NCI-H1105 treated with DMSO at 0.1 percent for 48 hours (cell line): ENCODE results near the gene EGFLAM.

ENCODE experiments used
- DNase-seq: peaks from one replicate; lab custom pipeline; 2025; lab: John Stamatoyannopoulos, UW

EGFLAM gene

GRCh38 chr5:38420246-38420645, 161.9 kb downstream of the EGFLAM start:
- no peak for DNase-seq

- peak; percentile 74 for DNase-seq
Observed at GRCh38 chr5:38420691-38421390, 162.5 kb downstream of the EGFLAM start.

GRCh38 chr5:38422622-38423021, 164.3 kb downstream of the EGFLAM start:
- no peak for DNase-seq

- DNase-seq: no peak
Observed at GRCh38 chr5:38423276-38424147, 165.2 kb downstream of the EGFLAM start.

- no peak for DNase-seq
Observed at GRCh38 chr5:38424148-38425060, 166.0 kb downstream of the EGFLAM start.

GRCh38 chr5:38426490-38426889, 168.1 kb downstream of the EGFLAM start:
- DNase-seq: no peak

- DNase-seq: no peak
Observed at GRCh38 chr5:38426986-38427950, 168.9 kb downstream of the EGFLAM start.

GRCh38 chr5:38431242-38431853, 173.0 kb downstream of the EGFLAM start:
- DNase-seq: no peak

- DNase-seq: no peak
Observed at GRCh38 chr5:38433160-38433861, 175.0 kb downstream of the EGFLAM start.

- DNase-seq: no peak
Observed at GRCh38 chr5:38434966-38435705, 176.8 kb downstream of the EGFLAM start.

GRCh38 chr5:38438757-38439156, 180.4 kb downstream of the EGFLAM start:
- DNase-seq: no peak

- DNase-seq: peak; percentile 94
Observed at GRCh38 chr5:38441453-38442246, 183.3 kb downstream of the EGFLAM start.

GRCh38 chr5:38442247-38442573, 183.9 kb downstream of the EGFLAM start:
- no peak for DNase-seq

- DNase-seq: no peak
Observed at GRCh38 chr5:38443390-38443789, 185.0 kb downstream of the EGFLAM start.

- no peak for DNase-seq
Observed at GRCh38 chr5:38445374-38446028, 187.1 kb downstream of the EGFLAM start.

- no peak for DNase-seq
Observed at GRCh38 chr5:38446029-38446522, 187.7 kb downstream of the EGFLAM start.

- DNase-seq: no peak
Observed at GRCh38 chr5:38447056-38447455, 188.7 kb downstream of the EGFLAM start.

GRCh38 chr5:38447786-38448185, 189.4 kb downstream of the EGFLAM start:
- no peak for DNase-seq
